Stimulated activated naive CD8-positive, alpha-beta T cell treated with anti-CD3 and anti-CD28 coated beads, Interleukin-15, Interleukin-2, amounts not matched to agents 100 ng/mL and 50 ng/mL, for 24 hours (primary cell): Measurements from ENCODE around the gene HAUS2.

Experiments
- H3K27ac Mint-ChIP-seq: one replicate; pipeline ENCODE4 v1.8.0; 2021; ENCODE audit warnings: mild to moderate bottlenecking, mixed read lengths
- H3K27me3 Mint-ChIP-seq: one replicate; pipeline ENCODE4 v1.8.0; 2021; ENCODE audit warnings: mixed read lengths
- H3K36me3 Mint-ChIP-seq: one replicate; pipeline ENCODE4 v1.8.0; 2021; ENCODE audit warnings: low read depth, mixed read lengths
- H3K4me1 Mint-ChIP-seq: one replicate; pipeline ENCODE4 v1.8.0; 2021; ENCODE audit warnings: low read depth, mixed read lengths
- H3K4me3 Mint-ChIP-seq: one replicate; pipeline ENCODE4 v1.8.0; 2021; ENCODE audit warnings: mild to moderate bottlenecking, mixed read lengths
- H3K9me3 Mint-ChIP-seq: one replicate; pipeline ENCODE4 v1.8.0; 2021; ENCODE audit warnings: mixed read lengths

HAUS2 gene

DNA sequence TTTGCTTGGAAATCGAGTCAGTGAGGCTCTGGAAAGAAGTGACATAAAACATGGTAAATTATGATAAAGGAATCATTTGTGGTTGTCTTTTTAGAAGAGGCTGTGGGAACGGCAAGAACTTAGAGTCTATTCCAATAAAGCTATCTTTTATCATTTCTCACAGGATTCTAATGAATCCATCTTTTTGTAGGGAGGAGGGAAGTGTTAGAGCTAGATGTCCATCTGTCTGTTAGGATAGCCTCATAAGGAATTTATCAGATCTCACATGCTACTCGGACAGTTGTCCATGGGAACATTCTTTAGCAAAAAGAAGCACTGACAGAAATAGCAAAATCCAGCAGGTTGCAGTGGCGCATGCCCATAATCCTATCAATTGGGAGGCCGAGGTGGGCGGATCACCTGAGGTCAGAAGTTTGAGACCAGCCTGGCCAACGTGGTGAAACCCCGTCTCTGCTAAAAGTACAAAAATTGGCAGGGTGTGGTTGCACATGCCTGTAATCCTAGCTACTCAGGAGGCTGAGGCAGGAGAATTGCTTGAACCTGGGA lies 63.8 kb downstream of the HAUS2 start:
- Mint-ChIP-seq H3K27me3 (no peaks in the 10 kb centered on the region), H3K4me1 (peaks cover 21% of the 10 kb centered on the region), H3K9me3 (no peaks in the 10 kb centered on the region), H3K27ac (no peak overlapping the region), H3K4me3 (no peak overlapping the region), H3K36me3 (no peaks in the 10 kb centered on the region)

- Mint-ChIP-seq H3K27ac (no peak overlapping the region), H3K4me3 (no peak overlapping the region), H3K36me3 (no peaks in the 10 kb centered on the region), H3K4me1 (peaks cover 7% of the 10 kb centered on the region), H3K27me3 (no peaks in the 10 kb centered on the region), H3K9me3 (no peaks in the 10 kb centered on the region)
Observed at GRCh38 chr15:42616107-42616506, 67.5 kb downstream of the HAUS2 start.
